GM15510 (cell line): ENCODE results near the gene MEF2C.

ENCODE experiments used
- POLR2A ChIP-seq: IDR thresholded peaks from 3 replicates; pipeline ENCODE4 v1.6.1; 2011; ENCODE audit warnings: borderline replicate concordance; ENCODE audit not compliant: insufficient read length; ENCODE audit errors: extremely low read depth

MEF2C gene

DNA sequence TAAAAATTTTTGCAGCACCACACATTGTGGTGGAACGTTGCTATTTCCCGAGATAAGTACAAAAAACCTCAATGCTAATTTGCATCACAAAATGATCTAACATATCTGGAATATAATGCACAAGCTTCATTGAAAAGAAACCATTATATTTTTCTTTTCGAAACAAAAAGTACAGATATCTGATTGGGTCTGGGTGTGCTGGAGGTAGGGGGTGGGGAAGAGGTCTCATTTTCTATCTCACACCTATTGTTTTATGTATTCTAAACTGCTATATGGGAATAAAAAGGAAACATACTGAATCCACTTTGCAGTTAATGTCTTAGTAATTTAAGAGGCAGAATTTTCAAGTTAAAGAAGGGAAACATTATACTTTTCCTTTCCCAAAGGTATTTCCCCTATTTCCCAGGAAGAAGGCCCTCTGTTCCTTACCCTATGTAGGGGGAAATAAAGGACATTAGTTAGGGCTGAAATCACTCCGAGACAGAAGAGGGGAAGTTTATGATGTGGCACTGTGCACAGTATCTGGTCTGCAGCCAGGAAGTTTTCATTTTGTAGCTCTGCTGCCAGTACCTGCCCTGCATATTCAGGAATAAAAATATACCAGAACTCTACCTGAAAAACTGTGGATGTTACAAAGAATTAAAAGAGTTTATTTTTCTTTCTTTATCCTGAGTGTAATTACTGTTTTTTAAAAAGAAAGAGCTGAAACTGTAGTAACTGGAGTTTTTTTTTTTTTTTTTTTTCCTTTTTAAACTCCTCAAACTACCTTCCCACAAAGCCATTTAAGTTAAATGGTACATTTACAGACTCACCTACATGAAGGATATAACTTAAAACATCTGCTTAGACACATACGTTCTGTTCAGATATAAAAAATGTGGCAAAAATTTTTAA, 7.4 kb downstream of the MEF2C start:
- peak; percentile 12 for TF ChIP-seq POLR2A

GRCh38 chr5:88873447-88873846, 9.5 kb downstream of the MEF2C start:
- TF ChIP-seq POLR2A: no peak

GRCh38 chr5:88872971-88873370, 10.0 kb downstream of the MEF2C start:
- no peak for TF ChIP-seq POLR2A

DNA sequence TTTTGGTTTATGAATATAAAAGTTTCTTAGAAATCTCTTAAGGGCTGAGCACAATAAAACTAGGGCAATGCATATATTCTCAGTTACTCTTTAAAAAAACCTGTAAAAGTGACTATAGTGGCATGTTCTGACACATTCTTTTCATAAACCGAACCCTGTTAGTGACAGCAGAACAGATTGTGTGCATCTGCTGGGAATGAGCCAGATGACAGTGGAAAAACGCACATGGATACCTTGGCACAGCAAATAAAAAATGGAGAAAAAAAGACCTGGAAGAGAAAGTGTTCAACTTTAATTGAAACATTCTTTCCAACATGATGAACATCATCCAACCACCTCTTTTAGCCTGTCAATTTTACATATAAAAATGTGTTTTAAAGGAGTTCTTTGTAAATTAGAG, 12.7 kb downstream of the MEF2C start:
- no peak for TF ChIP-seq POLR2A

DNA sequence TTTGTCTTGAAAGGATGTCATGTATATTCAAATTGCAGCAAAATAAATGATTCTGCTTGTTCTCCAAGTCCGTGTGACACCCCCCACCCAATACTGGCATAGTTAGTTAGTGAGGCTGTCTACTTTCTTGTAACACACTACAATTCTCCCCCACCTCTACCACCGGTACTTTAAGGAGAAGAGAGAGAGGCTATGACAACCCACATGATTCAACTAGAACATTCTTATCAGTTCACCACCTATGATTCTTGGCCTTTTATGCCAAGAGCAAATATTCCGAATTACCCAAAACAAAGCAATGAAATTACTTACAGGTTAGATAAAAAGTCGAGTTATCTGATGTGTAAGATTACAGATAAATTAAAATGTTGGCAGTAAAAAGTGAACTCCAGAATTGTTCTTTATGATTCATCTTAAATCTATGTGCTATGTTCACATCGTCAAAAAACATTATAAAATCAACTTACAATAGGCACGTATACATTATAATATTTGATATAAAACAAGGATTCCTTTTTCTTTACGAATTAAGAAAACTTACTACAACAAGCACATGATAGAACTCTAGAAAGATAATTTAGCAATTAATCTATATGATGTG, 14.4 kb downstream of the MEF2C start:
- TF ChIP-seq POLR2A: no peak

DNA sequence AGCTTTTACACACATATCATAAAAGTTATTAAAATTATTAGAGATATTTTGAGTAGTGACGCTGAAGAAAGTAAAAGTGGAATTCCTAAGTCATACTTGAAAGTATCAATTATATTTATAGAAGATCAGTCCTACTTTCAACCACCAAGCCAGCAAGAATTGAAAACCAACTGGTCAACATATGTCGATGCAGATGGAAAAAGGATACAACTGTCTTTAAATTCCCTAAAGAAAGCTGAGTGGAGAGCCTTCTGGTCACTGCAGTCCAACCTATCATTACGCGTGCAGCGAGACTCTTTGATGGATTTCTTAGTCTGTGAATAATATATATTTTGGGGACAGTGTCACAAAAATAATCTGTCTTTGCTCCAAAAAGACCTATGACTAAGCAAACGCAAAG, 15.3 kb downstream of the MEF2C start:
- no peak for TF ChIP-seq POLR2A

DNA sequence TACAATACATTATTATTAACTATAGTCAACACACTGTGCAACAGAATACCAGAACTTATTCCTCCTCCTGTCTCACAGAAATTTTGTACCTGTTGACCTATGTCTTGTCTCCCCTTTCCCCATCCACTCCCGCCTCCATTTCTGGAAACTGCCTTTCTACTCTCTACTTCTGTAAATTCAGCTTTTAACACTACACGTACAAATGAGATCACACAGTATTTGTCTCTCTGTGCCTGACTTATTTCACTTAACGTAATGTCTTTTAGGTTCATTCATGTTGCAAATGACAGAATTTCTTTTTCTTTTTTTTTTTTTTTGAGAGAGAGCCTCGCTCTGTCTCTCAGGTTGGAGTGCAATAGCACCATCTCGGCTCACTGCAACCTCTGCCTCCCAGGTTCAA, 19.5 kb downstream of the MEF2C start:
- TF ChIP-seq POLR2A: no peak

GRCh38 chr5:88862547-88863175, 20.3 kb downstream of the MEF2C start:
- TF ChIP-seq POLR2A: no peak

DNA sequence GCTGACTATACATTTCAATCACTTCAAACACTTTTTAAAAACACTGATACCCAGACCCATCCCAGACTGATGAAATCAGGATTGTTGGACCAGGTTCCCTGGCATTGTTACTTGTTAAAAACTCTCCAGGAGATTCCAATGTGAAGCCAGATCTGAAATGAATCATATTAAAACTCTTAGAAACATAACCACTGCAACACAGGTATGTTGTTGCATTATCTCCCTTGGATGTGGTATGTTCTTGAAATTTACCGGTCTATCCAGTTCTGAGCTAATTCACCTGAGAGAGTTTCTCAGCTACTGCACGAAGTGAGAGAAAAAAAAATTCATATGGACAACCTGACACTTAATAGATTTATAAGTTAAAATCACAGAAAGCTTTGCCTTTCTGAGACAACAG, 21.8 kb downstream of the MEF2C start:
- no peak for TF ChIP-seq POLR2A

- TF ChIP-seq POLR2A: no peak
Measured at GRCh38 chr5:88860501-88860900, 22.5 kb downstream of the MEF2C start.

GRCh38 chr5:88858392-88858791, 24.6 kb downstream of the MEF2C start:
- no peak for TF ChIP-seq POLR2A

GRCh38 chr5:88854769-88855168, 28.2 kb downstream of the MEF2C start:
- no peak for TF ChIP-seq POLR2A

DNA sequence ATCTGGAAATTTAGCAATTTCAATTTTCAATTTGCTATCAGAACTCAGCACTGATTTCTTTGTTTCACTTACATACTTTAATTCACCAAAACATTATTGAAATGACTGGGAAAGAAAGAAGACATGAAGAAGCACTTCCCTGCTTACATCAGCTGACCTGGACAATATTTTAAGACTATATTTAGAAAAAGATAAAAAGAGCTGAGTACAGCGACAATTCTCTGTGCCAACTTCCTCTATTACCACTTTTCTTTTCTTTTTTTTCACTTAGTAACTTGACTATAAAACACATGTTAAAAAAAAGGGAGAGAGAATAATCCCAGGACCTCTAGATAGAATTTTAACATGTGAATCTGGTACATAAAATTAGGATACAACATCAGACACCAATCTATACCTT, 35.6 kb downstream of the MEF2C start:
- no peak for TF ChIP-seq POLR2A

GRCh38 chr5:88846434-88846833, 36.5 kb downstream of the MEF2C start:
- no peak for TF ChIP-seq POLR2A

GRCh38 chr5:88845081-88845697, 37.8 kb downstream of the MEF2C start:
- no peak for TF ChIP-seq POLR2A

- TF ChIP-seq POLR2A: no peak
Measured at GRCh38 chr5:88842784-88843183, 40.2 kb downstream of the MEF2C start.

GRCh38 chr5:88841212-88841611, 41.8 kb downstream of the MEF2C start:
- TF ChIP-seq POLR2A: no peak
